Lung (tissue), 12 donors: ENCODE data around the gene CARD14. TPM values are rescaled to one million over a fixed set of nuclear protein-coding genes. Genes with fewer than 3 reads are reported as not detected.

Experiments used
- ATAC-seq: fragments of 200-7000 bp; cut with Tn5 transposase; one replicate; pipeline ENCODE4 v1.9.1; 2020; ENCODE audit warnings: moderate number of reproducible peaks; ENCODE audit not compliant: insufficient read depth, low FRiP score
- DNase-seq, 3 donors: peaks; one replicate each; pipeline ENCODE4 v3.0.0-alpha.2; 2013 to 2017
- H3K27ac ChIP-seq, 2 donors: one replicate each; pipeline ENCODE4 v1.5.1; 2013; ENCODE audit warnings: mild to moderate bottlenecking in 2 of 2, moderate library complexity in 2 of 2, control low read depth in 1 of 2, inconsistent platforms in 1 of 2, low read depth in 1 of 2, low read length in 1 of 2
- H3K27me3 ChIP-seq, 3 donors: one replicate each; pipeline ENCODE4 v1.5.1; 2013; ENCODE audit warnings: low read length in 2 of 3; ENCODE audit not compliant: control insufficient read depth in 3 of 3, insufficient read depth in 3 of 3
- H3K36me3 ChIP-seq, 4 donors: one replicate each; pipeline ENCODE4 v1.5.1; 2013; ENCODE audit warnings: low read length in 4 of 4, mild to moderate bottlenecking in 1 of 4, moderate library complexity in 1 of 4; ENCODE audit not compliant: control insufficient read depth in 4 of 4, insufficient read depth in 4 of 4
- H3K4me1 ChIP-seq, 5 donors: one replicate each; pipeline ENCODE4 v1.5.1; 2013; ENCODE audit warnings: low read length in 5 of 5, mild to moderate bottlenecking in 2 of 5, moderate library complexity in 1 of 5; ENCODE audit not compliant: control insufficient read depth in 5 of 5, insufficient read depth in 5 of 5
- H3K4me3 ChIP-seq: one replicate; pipeline ENCODE4 v1.5.1; 2013; ENCODE audit warnings: mild to moderate bottlenecking, control low read depth, moderate library complexity
- H3K9ac ChIP-seq, 2 donors: one replicate each; pipeline ENCODE4 v1.5.1; 2013; ENCODE audit warnings: low read length in 2 of 2, control low read depth in 1 of 2; ENCODE audit not compliant: insufficient read depth in 1 of 2
- H3K9me3 ChIP-seq, 4 donors: one replicate each; pipeline ENCODE4 v1.5.1; 2013; ENCODE audit warnings: low read length in 3 of 4, mild to moderate bottlenecking in 1 of 4, moderate library complexity in 1 of 4; ENCODE audit not compliant: control insufficient read depth in 4 of 4, insufficient read depth in 3 of 4
- CTCF ChIP-seq: IDR thresholded peaks from 2 replicates; pipeline ENCODE4 v1.5.1; 2012; ENCODE audit warnings: mild to moderate bottlenecking; ENCODE audit errors: control extremely low read depth, extremely low read depth
- WGBS, 2 donors: extraction: QIAGEN DNeasy Blood & Tissue Kit; methylation state at CpG; one replicate each; pipeline ENCODE4 v1.1.7; 2013; 5-methylcytosine and 5-hydroxymethylcytosine counted together
- polyA plus RNA-seq, 2 donors: library from polyadenylated mRNA; stranded (reverse); fragments of 200-250 nt; gene quantifications; one replicate each; pipeline ENCODE4 v1.2.1, GENCODE V29; 2013
- total RNA-seq, 2 donors: library from RNA; depleted of rRNA in 1 of 2; stranded (reverse); fragments of >200 nt in 1 of 2; gene quantifications; one replicate each; pipeline ENCODE4 v1.2.1, GENCODE V29; 2014 to 2021
- donor health status: control.
- donor health status: control.
- donor health status: Bipolar disorder and iron deficiency.
- donor health status: healthy.
- donor health status: DM: yes; HTN: yes; CAD: no.

CARD14 gene
- total and polyA plus RNA-seq, 4 donors = 0.50 to 1.8 (median 1.2) TPM

GRCh38 chr17:80132906-80133625 lies 36.8 kb upstream of the CARD14 start:
- peaks cover 28 to 43% (median 38%) of the 10 kb centered on the region in 4 donors for H3K36me3 ChIP-seq
- H3K4me1 ChIP-seq = no peaks in the 10 kb centered on the region
- ATAC-seq (no peak), DNase-seq (no peak)
- no peak overlapping the region for H3K27ac ChIP-seq
- no peak for TF ChIP-seq CTCF
- H3K9ac ChIP-seq = no peak overlapping the region
- no peak overlapping the region for H3K4me3 ChIP-seq
- WGBS, 2 donors = 93 to 94% methylated on average over 5 of the region's 5 CpGs
- H3K9me3 ChIP-seq = no peaks in the 10 kb centered on the region
- no peaks in the 10 kb centered on the region for H3K27me3 ChIP-seq

- 92 to 96% methylated on average over 6 of the region's 6 CpGs for WGBS, 2 donors
- Histone ChIP-seq H3K4me1 (no peaks in the 10 kb centered on the region), H3K36me3 (peaks cover 33 to 47% (median 43%) of the 10 kb centered on the region in 4 donors), H3K9me3 (no peaks in the 10 kb centered on the region), H3K27ac (no peak overlapping the region), H3K27me3 (no peaks in the 10 kb centered on the region), H3K9ac (no peak overlapping the region), H3K4me3 (no peak overlapping the region)
- ATAC-seq (no peak), DNase-seq (no peak)
- no peak for TF ChIP-seq CTCF
Observed at GRCh38 chr17:80133626-80133970, 36.2 kb upstream of the CARD14 start.

- H3K4me1 ChIP-seq = no peaks in the 10 kb centered on the region
- H3K4me3 ChIP-seq = no peak overlapping the region
- H3K27me3 ChIP-seq = no peaks in the 10 kb centered on the region
- ATAC-seq (no peak), DNase-seq (no peak)
- no peak overlapping the region for H3K27ac ChIP-seq
- H3K9ac ChIP-seq = no peak overlapping the region
- TF ChIP-seq CTCF = no peak
- WGBS, 2 donors = 96 to 97% methylated on average over 9 of the region's 9 CpGs
- peaks cover 56 to 69% (median 61%) of the 10 kb centered on the region in 4 donors for H3K36me3 ChIP-seq
- peaks cover 0 to 2% (median 0%) of the 10 kb centered on the region in 4 donors for H3K9me3 ChIP-seq
Observed at GRCh38 chr17:80137131-80137530, 32.7 kb upstream of the CARD14 start.
